IPS DF 6.9 (cell line): ENCODE data around the gene ZBTB48.

Experiments used
- DNase-seq: peaks from one replicate; pipeline ENCODE4 v3.0.0-alpha.2; 2013; ENCODE audit warnings: low read depth, low spot score
- H3K27ac ChIP-seq: one replicate; pipeline ENCODE4 v1.5.1; 2013; ENCODE audit warnings: low read length, control low read depth
- H3K27me3 ChIP-seq: 2 replicates; pipeline ENCODE4 v1.6.1; 2013; ENCODE audit warnings: mild to moderate bottlenecking, low read length; ENCODE audit not compliant: control insufficient read depth, insufficient read depth
- H3K36me3 ChIP-seq: 2 replicates; pipeline ENCODE4 v1.6.1; 2013; ENCODE audit warnings: low read length; ENCODE audit not compliant: control insufficient read depth, insufficient read depth
- H3K4me1 ChIP-seq: 2 replicates; pipeline ENCODE4 v1.6.1; 2013; ENCODE audit warnings: low read length; ENCODE audit not compliant: control insufficient read depth, insufficient read depth
- H3K4me3 ChIP-seq: 2 replicates; pipeline ENCODE4 v1.5.1; 2013; ENCODE audit warnings: mild to moderate bottlenecking, low read length
- H3K9me3 ChIP-seq: 2 replicates; pipeline ENCODE4 v1.6.1; 2013; ENCODE audit warnings: low read length, inconsistent platforms; ENCODE audit not compliant: control insufficient read depth, insufficient read depth
- WGBS: extraction: QIAGEN DNeasy Blood & Tissue Kit; methylation state at CpG from one replicate; pipeline ENCODE4 v1.1.7; 2013; ENCODE audit warnings: mixed read lengths, missing lambda C conversion rate; ENCODE audit not compliant: insufficient read length, insufficient coverage; 5-methylcytosine and 5-hydroxymethylcytosine counted together

ZBTB48 gene

DNA sequence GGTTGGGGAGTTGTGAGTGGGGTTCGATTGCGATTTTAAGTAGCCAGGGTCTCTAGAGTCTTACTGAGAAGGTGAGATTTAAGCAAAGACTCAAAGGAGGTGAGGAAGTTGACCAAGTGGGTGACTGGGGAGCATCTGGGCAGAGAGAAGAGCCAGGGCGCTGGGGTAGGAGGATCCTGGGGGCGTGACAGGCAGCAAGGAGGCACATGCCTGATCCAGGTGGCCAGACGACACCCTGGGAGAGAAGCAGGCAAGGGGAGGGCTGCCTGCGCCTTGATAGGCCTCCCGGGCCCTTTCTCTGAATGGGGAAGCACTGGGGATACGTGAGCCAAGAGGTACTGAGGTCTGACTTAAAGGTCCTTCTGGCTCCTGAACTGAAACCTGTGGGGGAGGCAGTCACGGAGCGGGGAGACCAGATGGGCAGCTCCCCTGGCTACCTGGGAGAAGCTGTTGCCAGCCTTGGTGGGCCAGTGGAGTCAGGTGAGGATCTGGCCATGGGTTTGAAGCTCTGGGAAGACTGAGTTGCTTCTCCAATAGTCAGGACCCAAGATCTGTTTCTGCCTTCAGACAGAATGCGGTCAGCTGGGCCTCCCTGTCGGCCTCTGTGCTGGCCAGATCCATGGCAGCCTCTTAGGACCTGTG is 5.4 kb downstream of the ZBTB48 start:
- Histone ChIP-seq H3K27ac (no peak overlapping the region), H3K4me3 (no peak overlapping the region), H3K36me3 (peaks cover 8% of the 10 kb centered on the region), H3K4me1 (0 out of 2 replicates have a peak, but pooled peaks cover 3% of the 10 kb centered on the region), H3K27me3 (no peaks in the 10 kb centered on the region), H3K9me3 (no peaks in the 10 kb centered on the region)
- no CpG with 5 or more reads among the region's 12 CpGs for WGBS
- DNase-seq: no peak

DNA sequence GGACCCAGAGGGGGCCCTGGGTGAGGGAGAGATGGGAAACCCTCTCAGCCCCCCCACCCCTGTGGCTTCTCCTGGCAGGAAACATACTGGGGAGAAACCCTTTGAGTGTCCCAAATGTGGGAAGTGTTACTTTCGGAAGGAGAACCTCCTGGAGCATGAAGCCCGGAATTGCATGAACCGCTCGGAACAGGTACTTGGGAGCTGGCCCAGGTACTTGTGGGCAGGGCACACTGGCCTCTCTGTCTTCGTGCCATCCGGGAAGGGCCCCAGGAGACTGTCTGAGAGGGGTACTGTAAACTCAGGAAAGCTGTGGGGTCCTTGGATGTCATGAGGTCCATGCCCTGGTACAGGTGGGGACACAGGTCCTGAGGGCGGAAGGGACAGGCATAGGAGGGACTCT is 6.0 kb downstream of the ZBTB48 start:
- no peak overlapping the region for H3K4me3 ChIP-seq
- H3K27ac ChIP-seq: no peak overlapping the region
- peaks cover 8% of the 10 kb centered on the region for H3K36me3 ChIP-seq
- no peaks in the 10 kb centered on the region for H3K27me3 ChIP-seq
- no peak for DNase-seq
- no peaks in the 10 kb centered on the region for H3K9me3 ChIP-seq
- no peaks in the 10 kb centered on the region for H3K4me1 ChIP-seq
- WGBS: no CpG with 5 or more reads among the region's 7 CpGs

DNA sequence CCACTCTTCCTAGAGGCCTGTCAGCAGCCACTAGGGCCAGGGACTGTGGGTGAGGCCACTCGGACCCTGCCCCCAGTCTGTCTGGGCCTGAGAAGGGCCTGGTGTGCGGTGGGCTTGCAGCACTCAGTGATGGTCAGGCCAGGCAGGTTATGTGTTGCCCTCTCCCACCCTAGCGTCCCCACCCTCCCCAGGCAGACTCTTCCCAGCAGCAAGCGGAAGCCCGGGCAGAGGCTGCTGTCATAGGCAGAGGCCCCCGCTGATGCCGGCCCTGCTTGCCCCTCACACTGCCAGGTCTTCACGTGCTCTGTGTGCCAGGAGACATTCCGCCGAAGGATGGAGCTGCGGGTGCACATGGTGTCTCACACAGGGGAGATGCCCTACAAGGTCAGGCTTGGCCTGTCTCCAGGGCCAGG is 6.6 kb downstream of the ZBTB48 start:
- Histone ChIP-seq H3K4me3 (no peak overlapping the region), H3K27ac (no peak overlapping the region), H3K9me3 (no peaks in the 10 kb centered on the region), H3K36me3 (peaks cover 10% of the 10 kb centered on the region), H3K4me1 (no peaks in the 10 kb centered on the region), H3K27me3 (no peaks in the 10 kb centered on the region)
- WGBS: no CpG with 5 or more reads among the region's 11 CpGs
- no peak for DNase-seq

DNA sequence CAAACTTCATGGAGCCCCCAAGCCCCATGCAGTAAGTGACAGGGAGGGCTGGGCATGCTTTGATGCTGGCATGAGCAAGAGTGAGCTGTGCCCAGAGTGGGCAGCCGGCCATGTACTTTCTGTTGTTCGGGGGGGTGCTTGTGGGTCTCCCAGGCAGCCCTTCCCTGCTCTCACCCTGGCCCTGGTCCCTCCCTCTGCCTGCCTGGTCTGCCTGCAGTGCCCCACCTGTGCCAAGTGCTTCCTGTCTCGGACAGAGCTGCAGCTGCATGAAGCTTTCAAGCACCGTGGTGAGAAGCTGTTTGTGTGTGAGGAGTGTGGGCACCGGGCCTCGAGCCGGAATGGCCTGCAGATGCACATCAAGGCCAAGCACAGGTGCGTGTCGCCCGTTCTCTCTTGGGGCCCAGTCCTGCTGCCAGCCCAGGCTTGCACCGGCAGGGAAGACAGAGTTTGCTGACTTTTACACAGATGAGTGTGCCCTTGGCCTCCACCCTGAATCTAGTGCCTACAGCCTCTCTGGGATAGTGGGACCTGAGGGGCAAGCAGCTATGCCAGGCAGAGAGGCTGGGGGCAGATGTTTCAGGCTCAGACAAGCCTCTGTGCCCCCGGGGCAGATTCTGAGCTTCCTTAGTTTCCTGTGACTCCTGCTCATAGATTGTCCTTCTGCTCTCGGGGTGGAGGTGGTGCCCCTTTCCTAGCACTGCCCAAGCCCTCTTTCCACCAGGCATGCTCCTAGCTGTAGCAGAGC is 7.6 kb downstream of the ZBTB48 start:
- Histone ChIP-seq H3K27me3 (no peaks in the 10 kb centered on the region), H3K36me3 (peaks cover 10% of the 10 kb centered on the region), H3K9me3 (no peaks in the 10 kb centered on the region), H3K4me3 (no peak overlapping the region), H3K27ac (no peak overlapping the region), H3K4me1 (no peaks in the 10 kb centered on the region)
- WGBS: no CpG with 5 or more reads among the region's 13 CpGs
- no peak for DNase-seq

DNA sequence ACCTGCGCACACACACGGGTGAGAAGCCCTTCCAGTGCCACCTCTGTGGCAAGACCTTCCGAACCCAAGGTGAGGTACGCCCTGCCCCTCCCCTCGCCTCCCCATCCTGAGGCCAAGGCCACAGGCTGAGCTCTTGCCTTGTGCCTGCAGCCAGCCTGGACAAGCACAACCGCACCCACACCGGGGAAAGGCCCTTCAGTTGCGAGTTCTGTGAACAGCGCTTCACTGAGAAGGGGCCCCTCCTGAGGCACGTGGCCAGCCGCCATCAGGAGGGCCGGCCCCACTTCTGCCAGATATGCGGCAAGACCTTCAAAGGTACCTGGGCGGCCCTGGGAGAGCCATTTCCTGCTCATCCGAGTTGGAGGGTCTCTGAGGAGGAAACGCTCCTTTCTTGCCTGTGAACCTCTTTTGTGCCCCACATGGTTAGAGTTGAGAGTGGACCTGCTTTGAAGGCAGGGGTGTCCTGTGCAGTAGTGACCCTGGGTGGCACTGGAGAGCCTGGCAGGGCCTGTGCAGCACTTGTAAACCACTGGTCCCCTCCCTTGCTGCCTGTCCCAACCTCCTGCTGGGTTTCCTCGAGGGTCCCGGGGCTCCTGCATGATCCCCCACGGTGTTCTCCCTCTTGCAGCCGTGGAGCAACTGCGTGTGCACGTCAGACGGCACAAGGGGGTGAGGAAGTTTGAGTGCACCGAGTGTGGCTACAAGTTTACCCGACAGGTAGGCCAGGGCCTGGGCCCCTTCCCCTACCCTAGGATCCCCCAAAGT is 8.5 kb downstream of the ZBTB48 start:
- Histone ChIP-seq H3K27me3 (no peaks in the 10 kb centered on the region), H3K4me1 (no peaks in the 10 kb centered on the region), H3K27ac (no peak overlapping the region), H3K36me3 (peaks cover 15% of the 10 kb centered on the region), H3K9me3 (no peaks in the 10 kb centered on the region), H3K4me3 (no peak overlapping the region)
- no CpG with 5 or more reads among the region's 25 CpGs for WGBS
- no peak for DNase-seq

DNA sequence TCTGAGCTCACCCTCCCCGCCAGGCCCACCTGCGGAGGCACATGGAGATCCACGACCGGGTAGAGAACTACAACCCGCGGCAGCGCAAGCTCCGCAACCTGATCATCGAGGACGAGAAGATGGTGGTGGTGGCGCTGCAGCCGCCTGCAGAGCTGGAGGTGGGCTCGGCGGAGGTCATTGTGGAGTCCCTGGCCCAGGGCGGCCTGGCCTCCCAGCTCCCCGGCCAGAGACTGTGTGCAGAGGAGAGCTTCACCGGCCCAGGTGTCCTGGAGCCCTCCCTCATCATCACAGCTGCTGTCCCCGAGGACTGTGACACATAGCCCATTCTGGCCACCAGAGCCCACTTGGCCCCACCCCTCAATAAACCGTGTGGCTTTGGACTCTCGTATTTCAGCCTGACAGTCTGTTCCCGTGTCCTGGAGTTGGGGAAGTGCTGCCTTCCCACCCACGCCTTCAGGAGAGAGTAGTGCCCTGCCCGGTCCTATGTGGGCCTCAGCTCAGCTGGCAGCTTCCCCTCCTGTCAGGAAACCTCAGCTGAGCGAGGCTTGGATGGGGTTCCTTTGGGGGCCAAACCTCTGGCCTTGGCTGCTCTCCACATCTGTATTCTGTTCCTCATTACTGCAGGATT is 9.2 kb downstream of the ZBTB48 start:
- no peak overlapping the region for H3K27ac ChIP-seq
- WGBS: no CpG with 5 or more reads among the region's 24 CpGs
- H3K27me3 ChIP-seq: no peaks in the 10 kb centered on the region
- H3K4me1 ChIP-seq: no peaks in the 10 kb centered on the region
- H3K36me3 ChIP-seq: peaks cover 16% of the 10 kb centered on the region
- no peak overlapping the region for H3K4me3 ChIP-seq
- no peak for DNase-seq
- H3K9me3 ChIP-seq: no peaks in the 10 kb centered on the region

DNA sequence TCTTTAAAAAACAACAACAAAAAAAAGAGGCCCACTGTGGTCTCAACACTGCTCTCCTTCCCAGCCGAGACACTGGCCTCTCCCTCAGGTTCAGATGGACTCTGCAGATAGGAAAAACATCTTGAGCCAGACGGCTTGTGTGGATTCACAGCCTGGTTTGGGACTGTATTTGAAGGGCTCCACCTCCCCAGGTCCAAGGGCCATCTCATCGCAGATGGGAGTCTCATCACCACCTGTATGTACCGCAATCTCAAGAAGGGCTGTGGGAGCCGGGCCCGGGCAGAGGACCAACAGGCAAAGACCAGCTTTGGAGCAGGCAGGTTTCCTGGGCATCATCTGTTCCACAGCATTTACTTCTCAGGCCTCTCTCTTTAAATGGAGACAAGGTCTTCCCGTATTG is 10.3 kb downstream of the ZBTB48 start:
- WGBS: no CpG with 5 or more reads among the region's 7 CpGs
- Histone ChIP-seq H3K36me3 (peaks cover 21% of the 10 kb centered on the region), H3K4me3 (no peak overlapping the region), H3K9me3 (no peaks in the 10 kb centered on the region), H3K27ac (no peak overlapping the region), H3K4me1 (no peaks in the 10 kb centered on the region), H3K27me3 (no peaks in the 10 kb centered on the region)
- no peak for DNase-seq

DNA sequence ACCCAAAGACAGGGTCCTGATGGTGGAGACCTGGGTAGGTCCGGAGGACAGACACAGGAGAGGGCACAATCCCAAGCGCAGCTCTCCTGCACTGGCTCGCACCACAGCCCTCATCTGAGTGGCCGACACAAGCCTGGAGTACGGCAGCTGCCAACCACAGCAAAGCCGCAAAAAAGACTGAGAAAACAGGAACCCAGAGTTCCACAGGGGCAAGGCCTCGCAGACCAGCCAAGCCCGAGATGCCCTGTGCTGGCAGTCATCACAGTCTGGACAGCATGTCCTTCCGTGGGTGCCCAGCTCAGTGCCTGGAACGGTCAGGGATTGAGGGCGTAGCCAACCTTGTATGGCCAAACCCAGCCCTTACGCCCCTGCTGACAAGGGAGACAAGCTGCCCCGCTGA is 11.4 kb downstream of the ZBTB48 start:
- no peak overlapping the region for H3K4me3 ChIP-seq
- no peaks in the 10 kb centered on the region for H3K9me3 ChIP-seq
- no CpG with 5 or more reads among the region's 13 CpGs for WGBS
- H3K4me1 ChIP-seq: no peaks in the 10 kb centered on the region
- H3K27me3 ChIP-seq: no peaks in the 10 kb centered on the region
- DNase-seq: no peak
- H3K27ac ChIP-seq: no peak overlapping the region
- H3K36me3 ChIP-seq: peaks cover 26% of the 10 kb centered on the region

DNA sequence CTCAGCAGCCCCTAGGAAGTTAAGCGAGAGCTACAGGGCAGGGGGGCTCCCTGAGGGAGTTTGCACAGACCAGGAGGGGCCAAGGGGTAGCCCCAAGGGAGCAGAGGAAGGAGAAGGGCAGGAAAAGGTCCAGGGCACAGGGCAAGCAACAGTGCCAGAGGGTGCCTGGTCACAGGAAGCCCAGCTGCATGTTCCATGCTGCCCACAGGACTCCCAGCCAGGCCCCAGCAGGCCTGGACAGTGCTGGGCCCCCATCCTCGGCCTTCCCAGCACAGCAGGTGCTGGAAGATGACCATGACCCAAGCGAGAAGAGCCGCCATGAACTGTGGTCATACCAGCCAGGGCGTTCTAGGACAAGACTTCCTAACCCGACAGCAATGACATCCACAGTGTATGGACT is 11.8 kb downstream of the ZBTB48 start:
- no peak overlapping the region for H3K27ac ChIP-seq
- H3K27me3 ChIP-seq: no peaks in the 10 kb centered on the region
- no peak for DNase-seq
- H3K4me3 ChIP-seq: no peak overlapping the region
- no peaks in the 10 kb centered on the region for H3K4me1 ChIP-seq
- peaks cover 27% of the 10 kb centered on the region for H3K36me3 ChIP-seq
- no peaks in the 10 kb centered on the region for H3K9me3 ChIP-seq
- no CpG with 5 or more reads among the region's 6 CpGs for WGBS

DNA sequence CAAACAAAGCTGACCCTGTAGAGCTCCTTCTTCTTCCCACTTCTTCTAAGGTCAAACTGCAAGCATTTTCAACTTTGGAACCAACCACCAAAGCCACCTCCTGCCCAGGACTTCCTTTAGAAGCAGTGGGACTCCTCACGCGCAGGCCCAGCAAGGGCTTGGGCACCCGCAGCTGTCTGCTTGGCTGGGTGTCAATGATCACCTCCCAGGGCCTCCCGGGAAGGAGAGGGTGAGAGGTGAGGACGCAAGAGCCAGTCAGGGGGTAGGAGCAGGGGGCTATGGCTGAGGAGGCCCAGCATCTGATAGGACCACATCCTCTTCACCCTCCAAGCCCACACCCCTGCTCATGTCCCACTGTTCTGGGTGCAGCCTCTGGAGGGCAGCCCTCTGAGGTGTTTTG is 12.6 kb downstream of the ZBTB48 start:
- no peaks in the 10 kb centered on the region for H3K27me3 ChIP-seq
- H3K4me1 ChIP-seq: no peaks in the 10 kb centered on the region
- no peak overlapping the region for H3K4me3 ChIP-seq
- no peak for DNase-seq
- no CpG with 5 or more reads among the region's 5 CpGs for WGBS
- H3K27ac ChIP-seq: no peak overlapping the region
- peaks cover 31% of the 10 kb centered on the region for H3K36me3 ChIP-seq
- no peaks in the 10 kb centered on the region for H3K9me3 ChIP-seq
